ENCODE data around the gene CCL2.

GRCh38 chr17:34305061-34305460 lies 50.0 kb downstream of the CCL2 start:
- no peak for TF ChIP-seq CTCF (IDR thresholded peaks at IDR 0.05; ENCODE audit: insufficient read depth, low read depth, low read length)
- no peak for TF ChIP-seq EZH2 (IDR thresholded peaks at IDR 0.05; ENCODE audit: insufficient read depth, low read length)

Data from astrocyte (in vitro differentiated cells and primary cell).